ENCODE data around the gene ZNRF2.
A peak's percentile ranks its signal among the peaks of the same experiment; 100 is the strongest.

Gene ZNRF2

GRCh38 chr7:30284298-30285066, at the start of gene ZNRF2:
TSS of gene ZNRF2 (plus strand) at chr7:30284597. CDS start at chr7:30285358, 761 bp downstream.
- DNase-seq: peak; percentile 99

- peak; percentile 91 for DNase-seq
Observed at GRCh38 chr7:30237271-30237695, 47.1 kb upstream of the ZNRF2 start.

GRCh38 chr7:30238721-30239441, 45.5 kb upstream of the ZNRF2 start:
- DNase-seq: peak; percentile 87

GRCh38 chr7:30240106-30240800, 44.1 kb upstream of the ZNRF2 start:
- DNase-seq: no peak

GRCh38 chr7:30241767-30242166, 42.6 kb upstream of the ZNRF2 start:
- DNase-seq: no peak

- no peak for DNase-seq
Observed at GRCh38 chr7:30244340-30244739, 40.1 kb upstream of the ZNRF2 start.

GRCh38 chr7:30245913-30246312, 38.5 kb upstream of the ZNRF2 start:
- DNase-seq: no peak

GRCh38 chr7:30246392-30246791, 38.0 kb upstream of the ZNRF2 start:
- DNase-seq: no peak

- peak; percentile 31 for DNase-seq
Observed at GRCh38 chr7:30247541-30248401, 36.6 kb upstream of the ZNRF2 start.

- DNase-seq: no peak
Observed at GRCh38 chr7:30249316-30249715, 35.1 kb upstream of the ZNRF2 start.

- DNase-seq: no peak
Observed at GRCh38 chr7:30249986-30250774, 34.2 kb upstream of the ZNRF2 start.

GRCh38 chr7:30251708-30252329, 32.6 kb upstream of the ZNRF2 start:
- no peak for DNase-seq

GRCh38 chr7:30252885-30253795, 31.3 kb upstream of the ZNRF2 start:
- peak; percentile 35 for DNase-seq

- DNase-seq: no peak
Observed at GRCh38 chr7:30253796-30254165, 30.6 kb upstream of the ZNRF2 start.

- DNase-seq: no peak
Observed at GRCh38 chr7:30254248-30254647, 30.1 kb upstream of the ZNRF2 start.

- no peak for DNase-seq
Observed at GRCh38 chr7:30254717-30255063, 29.7 kb upstream of the ZNRF2 start.

GRCh38 chr7:30255064-30255769, 29.2 kb upstream of the ZNRF2 start:
- DNase-seq: no peak

- DNase-seq: no peak
Observed at GRCh38 chr7:30256349-30256858, 28.0 kb upstream of the ZNRF2 start.

GRCh38 chr7:30260246-30260768, 24.1 kb upstream of the ZNRF2 start:
- no peak for DNase-seq

Measured in NCI-H146 (cell line).